ENCODE data around the gene BOLA2B. TPM values are rescaled to one million over a fixed set of nuclear protein-coding genes. Genes with fewer than 3 reads are reported as not detected.

The BOLA2B gene
- total RNA-seq, 2 donors from 2014 or later, result 137 to 151 TPM

DNA sequence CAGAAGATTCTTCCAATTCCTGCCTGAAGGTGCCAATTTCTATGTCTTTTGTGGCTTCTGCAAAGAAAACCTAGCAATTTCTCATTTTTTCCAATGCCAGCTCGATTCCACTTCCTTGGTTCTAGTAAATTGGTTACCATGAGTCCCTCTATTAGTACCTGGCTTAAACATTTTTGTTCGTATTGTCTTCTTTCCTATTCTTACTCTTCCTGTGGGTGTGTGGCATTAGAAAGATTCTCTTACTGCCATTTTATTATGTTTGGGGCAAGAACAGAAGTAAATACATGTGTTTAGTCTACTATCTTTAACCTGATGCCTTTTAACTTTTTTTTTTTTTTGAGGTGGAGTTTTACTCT is 50.1 kb downstream of the BOLA2B start:
- no peaks in the 10 kb centered on the region for H3K36me3 ChIP-seq
- WGBS, result 71% methylated on average over 2 of the region's 2 CpGs
- TF ChIP-seq POLR2AphosphoS5 (IDR thresholded peaks at IDR 0.05), result no peak
- no peak for TF ChIP-seq POLR2A (IDR thresholded peaks at IDR 0.05)
- TF ChIP-seq CTCF (IDR thresholded peaks at IDR 0.05), result no peak
- intact Hi-C loops (cut with DNase I), result no loop called here
- H3K4me1 ChIP-seq (replicated peaks), result no peaks in the 10 kb centered on the region
- H3K9me3 ChIP-seq, result no peaks in the 10 kb centered on the region
- H3K27ac ChIP-seq, result no peak overlapping the region
- DNase-seq (ENCODE audit: low spot score), result no peak
- no peaks in the 10 kb centered on the region for H3K27me3 ChIP-seq (replicated peaks; ENCODE audit: insufficient read depth)
- no peak overlapping the region for H3K4me3 ChIP-seq

Small RNA genes within 50 kb of the gene (small RNA-seq; reads per million reads assigned to genes)
- gene AC106782.4, result 0 reads per million in 2 donors

Other genes starting within 250 kb of the BOLA2B start
- gene TMEM219, start 231.6 kb downstream of the BOLA2B start, total RNA-seq, result 100 to 1,000 TPM; 188 to 218 TPM
- 10 to 100 TPM; 43.8 to 97.4 TPM for gene TAOK2, start 219.8 kb downstream of the BOLA2B start, total RNA-seq
- 10 to 100 TPM; 10.8 to 22.4 TPM for gene HIRIP3, start 198.0 kb downstream of the BOLA2B start, total RNA-seq
- gene INO80E, start 197.4 kb downstream of the BOLA2B start, total RNA-seq, result 100 to 1,000 TPM in 1 of 2 donors, 10 to 100 TPM in 1; 51.8 to 113 TPM
- 1 to 10 TPM; 3.0 to 6.4 TPM for gene DOC2A, start 182.6 kb downstream of the BOLA2B start, total RNA-seq
- gene C16orf92, start 170.5 kb downstream of the BOLA2B start, total RNA-seq, result not detected
- gene TLCD3B, start 162.4 kb downstream of the BOLA2B start, total RNA-seq, result 10 to 100 TPM in 1 of 2 donors, under 1 TPM in 1; 0.46 to 17.2 TPM
- 100 to 1,000 TPM; 884 to 943 TPM for gene ALDOA, start 127.9 kb downstream of the BOLA2B start, total RNA-seq
- gene PPP4C, start 117.7 kb downstream of the BOLA2B start, total RNA-seq, result 10 to 100 TPM; 67.8 to 85.4 TPM
- 1 to 10 TPM; 1.5 to 2.5 TPM for gene TBX6, start 101.7 kb downstream of the BOLA2B start, total RNA-seq
- 100 to 1,000 TPM; 150 to 164 TPM for gene YPEL3, start 97.5 kb downstream of the BOLA2B start, total RNA-seq
- gene GDPD3, start 80.1 kb downstream of the BOLA2B start, total RNA-seq, result 1 to 10 TPM in 1 of 2 donors, under 1 TPM in 1; 0.91 to 2.4 TPM
- gene MAPK3, start 70.4 kb downstream of the BOLA2B start, total RNA-seq, result 10 to 100 TPM; 19.0 to 77.4 TPM
- 10 to 100 TPM in 1 of 2 donors, 1 to 10 TPM in 1; 8.9 to 14.7 TPM for gene CORO1A, start 10.1 kb downstream of the BOLA2B start, total RNA-seq
- 10 to 100 TPM; 36.8 to 41.3 TPM for gene SLX1A, start 209 bp upstream of the BOLA2B start, total RNA-seq
- 10 to 100 TPM in 1 of 2 donors, 1 to 10 TPM in 1; 8.8 to 10.2 TPM for gene SULT1A3, start 5.6 kb upstream of the BOLA2B start, total RNA-seq
- gene NPIPB13, start 54.8 kb upstream of the BOLA2B start, total RNA-seq, result 1 to 10 TPM in 1 of 2 donors, under 1 TPM in 1; 0.82 to 5.8 TPM
- gene CD2BP2, start 161.6 kb upstream of the BOLA2B start, total RNA-seq, result 10 to 100 TPM; 32.9 to 46.4 TPM
- gene TBC1D10B, start 176.8 kb upstream of the BOLA2B start, total RNA-seq, result 10 to 100 TPM; 40.3 to 59.4 TPM
- 10 to 100 TPM in 1 of 2 donors, 1 to 10 TPM in 1; 3.5 to 23.5 TPM for gene MYL11, start 181.1 kb upstream of the BOLA2B start, total RNA-seq
- gene SEPTIN1, start 188.9 kb upstream of the BOLA2B start, total RNA-seq, result 1 to 10 TPM; 3.0 to 4.2 TPM
- gene ZNF48, start 201.8 kb upstream of the BOLA2B start, total RNA-seq, result 10 to 100 TPM; 11.9 to 12.2 TPM
- 10 to 100 TPM; 32.3 to 36.3 TPM for gene ZNF771, start 213.9 kb upstream of the BOLA2B start, total RNA-seq
- 10 to 100 TPM; 31.6 to 37.6 TPM for gene DCTPP1, start 236.4 kb upstream of the BOLA2B start, total RNA-seq